Right hindlimb (tissue), 1 donor: ENCODE measurements around the gene PXYLP1.
A peak's percentile ranks its signal among the peaks of the same experiment; 100 is the strongest.
"Not testable (repeated sequence)": the region's sequence is repeated elsewhere in the genome, so short reads cannot be mapped to it uniquely, and the experiment has no call there.

ENCODE experiments used
- DNase-seq: peaks from one replicate; pipeline ENCODE4 v3.0.0-alpha.2; 2018

The PXYLP1 gene

GRCh38 chr3:141231101-141231951, at the start of gene PXYLP1:
Gene PXYLP1, plus strand, starts transcription at chr3:141231825. Its CDS starts 28,351 bp downstream, at chr3:141260176.
- DNase-seq, result peak; percentile 95

GRCh38 chr3:141183606-141184005, 48.0 kb upstream of the PXYLP1 start:
- DNase-seq, result no peak

- DNase-seq, result no peak
Observed at GRCh38 chr3:141184430-141184829, 47.2 kb upstream of the PXYLP1 start.

GRCh38 chr3:141191097-141191749, 40.4 kb upstream of the PXYLP1 start:
- DNase-seq, result no peak

- peak; percentile 98 for DNase-seq
Observed at GRCh38 chr3:141192345-141192744, 39.3 kb upstream of the PXYLP1 start.

- DNase-seq, result no peak
Observed at GRCh38 chr3:141193066-141193830, 38.4 kb upstream of the PXYLP1 start.

- no peak for DNase-seq
Observed at GRCh38 chr3:141201122-141201521, 30.5 kb upstream of the PXYLP1 start.

GRCh38 chr3:141202682-141203081, 28.9 kb upstream of the PXYLP1 start:
- no peak for DNase-seq

GRCh38 chr3:141203866-141204265, 27.8 kb upstream of the PXYLP1 start:
- DNase-seq, result no peak

- no peak for DNase-seq
Observed at GRCh38 chr3:141204343-141204742, 27.3 kb upstream of the PXYLP1 start.

- not testable (repeated sequence) for DNase-seq
Observed at GRCh38 chr3:141211306-141211705, 20.3 kb upstream of the PXYLP1 start.

- no peak for DNase-seq
Observed at GRCh38 chr3:141212101-141212500, 19.5 kb upstream of the PXYLP1 start.

GRCh38 chr3:141212555-141212954, 19.1 kb upstream of the PXYLP1 start:
- DNase-seq, result no peak

- DNase-seq, result no peak
Observed at GRCh38 chr3:141216975-141217374, 14.7 kb upstream of the PXYLP1 start.

- no peak for DNase-seq
Observed at GRCh38 chr3:141217389-141217788, 14.2 kb upstream of the PXYLP1 start.

- DNase-seq, result no peak
Observed at GRCh38 chr3:141218162-141218835, 13.3 kb upstream of the PXYLP1 start.

- no peak for DNase-seq
Observed at GRCh38 chr3:141218926-141219325, 12.7 kb upstream of the PXYLP1 start.

GRCh38 chr3:141223673-141224166, 7.9 kb upstream of the PXYLP1 start:
- DNase-seq, result no peak

- no peak for DNase-seq
Observed at GRCh38 chr3:141225939-141226338, 5.7 kb upstream of the PXYLP1 start.

- no peak for DNase-seq
Observed at GRCh38 chr3:141227216-141227615, 4.4 kb upstream of the PXYLP1 start.

- DNase-seq, result no peak
Observed at GRCh38 chr3:141227752-141228151, 3.9 kb upstream of the PXYLP1 start.

- no peak for DNase-seq
Observed at GRCh38 chr3:141228395-141228794, 3.2 kb upstream of the PXYLP1 start.

GRCh38 chr3:141229132-141229531, 2.5 kb upstream of the PXYLP1 start:
- no peak for DNase-seq
